Parathyroid adenoma (tissue), 2 donors: Measurements from ENCODE around the gene ALOX12B.
A peak's percentile ranks its signal among the peaks of the same experiment; 100 is the strongest.

Experiments used
- H2AFZ ChIP-seq: fragments of 300-600 bp; sonication (generic); one replicate; pipeline ENCODE4 v1.7.0; 2017; ENCODE audit warnings: antibody characterized with exemption, mild to moderate bottlenecking
- H3K27ac ChIP-seq: fragments of 300-600 bp; sonication (generic); one replicate; pipeline ENCODE4 v1.7.0; 2017
- H3K27me3 ChIP-seq: fragments of 300-600 bp; sonication (generic); one replicate; pipeline ENCODE4 v1.7.0; 2017; ENCODE audit warnings: low read length; ENCODE audit not compliant: control insufficient read depth, insufficient read depth
- H3K36me3 ChIP-seq: fragments of 300-600 bp; sonication (generic); one replicate; pipeline ENCODE4 v1.7.0; 2017; ENCODE audit warnings: low read length; ENCODE audit not compliant: control insufficient read depth, insufficient read depth
- H3K4me1 ChIP-seq: fragments of 300-600 bp; sonication (generic); one replicate; pipeline ENCODE4 v1.7.0; 2017; ENCODE audit warnings: control low read depth
- H3K4me2 ChIP-seq: fragments of 300-600 bp; sonication (generic); one replicate; pipeline ENCODE4 v1.7.0; 2017; ENCODE audit warnings: low read length
- H3K4me3 ChIP-seq: fragments of 300-600 bp; sonication (generic); one replicate; pipeline ENCODE4 v1.7.0; 2017; ENCODE audit warnings: low read depth, low read length
- H3K79me2 ChIP-seq: fragments of 300-600 bp; sonication (generic); one replicate; pipeline ENCODE4 v1.7.0; 2017; ENCODE audit warnings: control low read depth
- H3K9ac ChIP-seq: fragments of 300-600 bp; sonication (generic); one replicate; pipeline ENCODE4 v1.7.0; 2017; ENCODE audit warnings: mild to moderate bottlenecking
- H3K9me3 ChIP-seq: fragments of 300-600 bp; sonication (generic); one replicate; pipeline ENCODE4 v1.7.0; 2017; ENCODE audit warnings: low read length; ENCODE audit not compliant: control insufficient read depth
- TF ChIP-seq, protein P1 (sequence below): fragments of 300-600 bp; sonication (generic); IDR thresholded peaks from one replicate; pipeline ENCODE4 v1.7.0; 2017; ENCODE audit warnings: antibody characterized with exemption, mild to moderate bottlenecking
- donor health status: primary hyperparathyroidism.

Gene ALOX12B

DNA sequence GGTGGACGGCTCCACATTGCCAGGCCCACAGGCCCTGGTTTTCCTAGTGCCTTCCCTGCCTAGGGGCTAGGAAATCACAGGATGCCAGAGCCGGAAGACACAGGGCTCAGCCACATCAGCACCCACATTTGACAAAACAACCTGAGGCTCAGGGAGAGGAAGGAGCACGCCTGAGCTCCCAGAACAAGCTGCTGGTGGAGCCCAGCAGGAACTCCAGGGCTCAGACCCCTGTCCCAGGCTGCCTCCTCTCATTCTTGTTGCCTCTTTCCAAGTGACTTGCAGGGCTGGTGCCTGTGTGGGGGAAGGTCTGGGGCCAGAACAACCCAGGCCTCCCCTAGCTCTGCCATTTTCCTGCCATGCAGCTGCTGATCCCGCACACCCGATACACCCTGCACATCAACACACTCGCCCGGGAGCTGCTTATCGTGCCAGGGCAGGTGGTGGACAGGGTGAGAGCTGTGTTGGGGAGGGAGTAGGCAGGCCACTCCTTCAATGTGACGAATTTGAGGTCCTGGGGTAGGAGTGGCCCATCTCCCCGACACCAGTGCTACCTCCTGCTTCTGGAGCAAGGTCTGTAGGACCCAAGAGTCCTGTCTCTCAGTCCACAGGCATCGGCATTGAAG lies 41.1 kb downstream of the ALOX12B start:
- TF ChIP-seq, protein P1, sequence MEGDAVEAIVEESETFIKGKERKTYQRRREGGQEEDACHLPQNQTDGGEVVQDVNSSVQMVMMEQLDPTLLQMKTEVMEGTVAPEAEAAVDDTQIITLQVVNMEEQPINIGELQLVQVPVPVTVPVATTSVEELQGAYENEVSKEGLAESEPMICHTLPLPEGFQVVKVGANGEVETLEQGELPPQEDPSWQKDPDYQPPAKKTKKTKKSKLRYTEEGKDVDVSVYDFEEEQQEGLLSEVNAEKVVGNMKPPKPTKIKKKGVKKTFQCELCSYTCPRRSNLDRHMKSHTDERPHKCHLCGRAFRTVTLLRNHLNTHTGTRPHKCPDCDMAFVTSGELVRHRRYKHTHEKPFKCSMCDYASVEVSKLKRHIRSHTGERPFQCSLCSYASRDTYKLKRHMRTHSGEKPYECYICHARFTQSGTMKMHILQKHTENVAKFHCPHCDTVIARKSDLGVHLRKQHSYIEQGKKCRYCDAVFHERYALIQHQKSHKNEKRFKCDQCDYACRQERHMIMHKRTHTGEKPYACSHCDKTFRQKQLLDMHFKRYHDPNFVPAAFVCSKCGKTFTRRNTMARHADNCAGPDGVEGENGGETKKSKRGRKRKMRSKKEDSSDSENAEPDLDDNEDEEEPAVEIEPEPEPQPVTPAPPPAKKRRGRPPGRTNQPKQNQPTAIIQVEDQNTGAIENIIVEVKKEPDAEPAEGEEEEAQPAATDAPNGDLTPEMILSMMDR, result no peak
- H2AFZ ChIP-seq, result no peak overlapping the region

DNA sequence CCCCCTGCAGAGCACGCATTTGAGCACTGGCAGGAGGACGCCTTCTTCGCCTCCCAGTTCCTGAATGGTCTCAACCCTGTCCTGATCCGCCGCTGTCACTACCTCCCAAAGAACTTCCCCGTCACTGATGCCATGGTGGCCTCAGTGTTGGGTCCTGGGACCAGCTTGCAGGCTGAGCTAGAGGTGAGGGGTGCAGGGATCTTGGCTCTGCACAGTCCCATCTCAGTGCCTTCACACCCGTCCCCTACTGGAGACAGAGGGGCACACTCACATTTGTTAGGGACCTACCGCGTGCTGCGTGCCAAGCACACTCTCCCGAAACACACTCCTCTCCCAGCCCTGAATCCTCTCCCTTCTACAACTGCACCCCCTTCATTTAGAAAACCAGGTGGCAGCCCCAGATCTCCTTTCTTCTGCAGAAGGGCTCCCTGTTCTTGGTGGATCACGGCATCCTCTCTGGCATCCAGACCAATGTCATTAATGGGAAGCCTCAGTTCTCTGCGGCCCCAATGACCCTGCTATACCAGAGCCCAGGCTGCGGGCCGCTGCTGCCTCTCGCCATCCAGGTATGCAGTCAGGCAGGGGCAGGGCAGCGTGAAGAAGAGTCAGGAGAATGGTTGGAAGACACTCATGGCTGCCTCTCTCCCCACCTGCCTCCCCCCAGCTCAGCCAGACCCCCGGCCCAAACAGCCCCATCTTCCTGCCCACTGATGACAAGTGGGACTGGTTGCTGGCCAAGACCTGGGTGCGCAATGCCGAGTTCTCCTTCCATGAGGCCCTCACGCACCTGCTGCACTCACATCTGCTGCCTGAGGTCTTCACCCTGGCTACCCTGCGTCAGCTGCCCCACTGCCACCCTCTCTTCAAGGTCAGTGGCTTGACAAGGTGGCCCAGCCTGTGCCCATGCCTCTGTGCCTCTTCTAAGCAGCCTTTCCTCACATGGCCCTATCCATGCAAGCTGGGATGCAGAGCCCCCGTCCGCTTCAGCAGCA lies 42.4 kb downstream of the ALOX12B start:
- Histone ChIP-seq H3K4me2 (no peak overlapping the region), H3K4me1 (no peaks in the 10 kb centered on the region), H3K36me3 (no peaks in the 10 kb centered on the region), H2AFZ (no peak overlapping the region), H3K9ac (no peak overlapping the region), H3K9me3 (no peaks in the 10 kb centered on the region), H3K27me3 (no peaks in the 10 kb centered on the region), H3K27ac (no peak overlapping the region), H3K79me2 (no peaks in the 10 kb centered on the region), H3K4me3 (no peak overlapping the region)
- TF ChIP-seq, protein P1, result no peak

More for the DNA sequence above, 41.1 kb downstream of the ALOX12B start:
- no peaks in the 10 kb centered on the region for H3K9me3 ChIP-seq
- H3K4me1 ChIP-seq, result no peaks in the 10 kb centered on the region
- no peaks in the 10 kb centered on the region for H3K27me3 ChIP-seq
- H3K4me3 ChIP-seq, result no peak overlapping the region
- no peaks in the 10 kb centered on the region for H3K79me2 ChIP-seq
- H3K9ac ChIP-seq, result no peak overlapping the region
- H3K27ac ChIP-seq, result no peak overlapping the region
- H3K36me3 ChIP-seq, result no peaks in the 10 kb centered on the region
- no peak overlapping the region for H3K4me2 ChIP-seq

DNA sequence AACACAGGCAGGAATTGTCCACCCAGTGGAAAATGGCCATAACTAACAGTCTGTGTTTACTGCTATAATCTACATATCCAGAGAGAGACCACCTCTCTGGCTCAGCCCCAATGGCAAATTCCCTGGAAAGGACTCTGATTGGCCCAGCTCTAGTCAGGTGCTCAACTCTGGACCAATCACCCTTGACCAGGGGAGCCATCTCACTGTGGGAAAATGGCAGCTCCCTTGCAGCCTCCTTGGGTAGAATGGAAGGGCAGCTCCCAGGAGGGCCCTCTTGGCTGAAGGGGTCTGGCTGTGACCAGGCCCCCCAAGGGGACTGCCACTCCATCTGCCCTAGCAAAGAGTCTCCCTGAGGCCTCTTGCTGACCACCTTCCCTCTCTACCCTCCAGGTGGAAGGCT lies 45.5 kb downstream of the ALOX12B start:
- Histone ChIP-seq H3K36me3 (no peaks in the 10 kb centered on the region), H3K4me1 (no peaks in the 10 kb centered on the region), H3K27ac (no peak overlapping the region), H3K4me2 (no peak overlapping the region), H3K9me3 (no peaks in the 10 kb centered on the region), H3K9ac (no peak overlapping the region), H3K4me3 (no peak overlapping the region), H3K79me2 (no peaks in the 10 kb centered on the region), H2AFZ (no peak overlapping the region), H3K27me3 (peaks cover 3% of the 10 kb centered on the region)
- TF ChIP-seq, protein P1, result no peak

DNA sequence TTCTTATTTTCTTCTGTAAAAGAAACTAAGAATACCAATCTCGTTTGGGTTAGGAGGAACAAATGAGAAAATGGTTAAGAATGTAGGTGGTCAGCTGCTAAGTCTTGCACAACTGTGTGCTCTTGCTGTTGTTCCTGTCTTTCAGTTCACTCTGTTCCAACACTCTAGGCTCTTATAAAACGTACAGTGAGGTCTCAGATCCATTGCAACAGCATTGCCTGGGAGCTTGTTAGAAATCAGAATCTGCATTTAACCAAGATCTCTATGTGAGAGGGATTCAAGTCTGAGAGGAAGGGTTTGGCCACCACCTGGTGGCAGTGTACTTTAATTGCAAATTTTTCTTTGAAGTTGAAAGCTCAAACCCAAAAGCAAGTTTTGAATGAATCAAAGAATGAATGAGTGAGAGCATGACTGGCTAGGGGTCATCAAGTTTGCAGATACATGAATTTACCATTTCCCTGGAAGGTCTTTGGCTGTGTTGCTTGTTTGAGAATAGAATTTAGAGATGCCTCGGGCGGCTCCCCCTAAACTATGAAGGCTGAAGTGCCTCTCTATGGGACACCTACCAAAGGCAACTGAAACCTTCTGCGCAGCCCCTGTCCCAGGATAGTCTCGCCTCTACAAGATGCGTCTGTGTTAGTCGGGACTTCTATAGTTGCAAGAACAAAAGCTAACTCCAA lies 46.1 kb downstream of the ALOX12B start:
- Histone ChIP-seq H3K27me3 (peaks cover 3% of the 10 kb centered on the region), H3K4me2 (no peak overlapping the region), H3K4me3 (no peak overlapping the region), H3K27ac (no peak overlapping the region), H2AFZ (no peak overlapping the region), H3K36me3 (no peaks in the 10 kb centered on the region), H3K9ac (no peak overlapping the region), H3K79me2 (no peaks in the 10 kb centered on the region), H3K4me1 (no peaks in the 10 kb centered on the region), H3K9me3 (no peaks in the 10 kb centered on the region)
- TF ChIP-seq, protein P1, result peak; percentile 26
